Epidermal melanocyte (primary cell): ENCODE results near the gene POC1A.
A peak's percentile ranks its signal among the peaks of the same experiment; 100 is the strongest.

ENCODE experiments used
- DNase-seq: peaks from one replicate; pipeline ENCODE4 v3.0.0; 2011; ENCODE audit warnings: low spot score; ENCODE audit not compliant: insufficient read length

Gene POC1A

DNA sequence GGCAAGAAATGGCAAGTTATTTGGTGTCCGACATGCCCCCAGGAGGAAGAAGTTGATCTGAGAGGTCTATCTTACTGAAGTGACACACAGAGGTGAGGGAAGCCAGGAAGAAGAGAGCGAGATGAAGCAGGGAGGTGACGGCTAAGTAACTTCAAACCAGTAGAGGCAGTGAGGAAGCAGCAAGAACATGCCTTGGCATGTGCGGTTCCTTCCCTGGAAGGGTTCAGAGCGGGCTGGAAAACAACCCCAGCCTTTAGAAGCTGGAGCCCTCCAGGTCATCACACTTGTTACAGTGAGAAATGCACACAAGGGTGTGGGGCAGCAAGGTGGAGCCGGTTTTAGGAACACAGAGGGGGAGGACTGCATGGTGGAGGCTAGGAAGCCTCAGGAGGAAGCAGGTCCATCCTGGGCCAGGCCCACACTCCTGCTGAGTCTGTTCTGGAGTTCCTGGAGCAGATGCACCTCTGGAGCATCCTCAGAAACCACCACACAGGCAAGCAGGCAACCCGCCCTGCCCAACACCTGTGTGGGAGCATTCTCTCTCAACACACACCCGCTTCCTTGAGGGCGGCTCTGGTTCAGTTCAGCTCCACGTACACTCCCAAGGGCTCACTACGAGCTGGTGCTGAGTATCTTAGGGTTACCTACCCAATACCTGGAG lies 47.1 kb downstream of the POC1A start:
- DNase-seq, result no peak

GRCh38 chr3:52104684-52105640 lies 49.3 kb downstream of the POC1A start:
- no peak for DNase-seq

DNA sequence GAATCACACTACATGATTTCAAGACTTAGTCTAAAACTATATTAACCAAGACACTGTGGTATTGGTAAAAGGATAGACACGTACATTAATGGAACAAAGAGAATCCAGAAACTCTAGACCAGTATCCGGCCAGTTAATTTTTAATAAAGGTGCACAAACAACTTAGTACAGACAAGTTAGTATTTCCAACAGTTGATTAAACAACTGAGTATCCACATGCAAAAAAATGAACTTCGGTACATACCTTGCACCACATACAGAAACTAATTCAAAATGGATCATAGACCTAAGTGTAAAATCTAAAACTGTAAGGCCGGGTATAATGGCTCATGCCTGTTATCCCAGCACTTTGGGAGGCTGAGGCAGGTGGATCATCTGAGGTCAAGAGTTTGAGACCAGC lies 51.3 kb downstream of the POC1A start:
- no peak for DNase-seq

DNA sequence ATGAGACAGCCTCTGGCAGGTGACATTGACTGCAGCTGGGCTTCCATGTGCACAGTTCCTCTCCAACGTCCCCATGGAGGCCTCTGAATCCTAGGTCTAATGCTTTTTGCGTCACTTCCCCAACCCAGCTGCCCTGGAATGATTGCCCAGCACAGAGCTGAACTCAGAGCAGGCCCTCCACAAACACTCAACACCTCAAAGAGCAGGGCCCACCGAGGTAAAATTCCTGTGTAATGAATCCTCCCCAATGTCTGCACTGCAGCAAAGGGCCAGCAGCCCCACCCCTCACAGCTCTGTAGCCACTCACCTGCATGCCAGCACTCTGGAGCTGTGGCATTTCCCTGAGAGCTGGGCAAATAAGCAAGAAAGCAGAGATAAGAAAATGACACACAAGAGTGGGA lies 55.2 kb downstream of the POC1A start:
- no peak for DNase-seq

DNA sequence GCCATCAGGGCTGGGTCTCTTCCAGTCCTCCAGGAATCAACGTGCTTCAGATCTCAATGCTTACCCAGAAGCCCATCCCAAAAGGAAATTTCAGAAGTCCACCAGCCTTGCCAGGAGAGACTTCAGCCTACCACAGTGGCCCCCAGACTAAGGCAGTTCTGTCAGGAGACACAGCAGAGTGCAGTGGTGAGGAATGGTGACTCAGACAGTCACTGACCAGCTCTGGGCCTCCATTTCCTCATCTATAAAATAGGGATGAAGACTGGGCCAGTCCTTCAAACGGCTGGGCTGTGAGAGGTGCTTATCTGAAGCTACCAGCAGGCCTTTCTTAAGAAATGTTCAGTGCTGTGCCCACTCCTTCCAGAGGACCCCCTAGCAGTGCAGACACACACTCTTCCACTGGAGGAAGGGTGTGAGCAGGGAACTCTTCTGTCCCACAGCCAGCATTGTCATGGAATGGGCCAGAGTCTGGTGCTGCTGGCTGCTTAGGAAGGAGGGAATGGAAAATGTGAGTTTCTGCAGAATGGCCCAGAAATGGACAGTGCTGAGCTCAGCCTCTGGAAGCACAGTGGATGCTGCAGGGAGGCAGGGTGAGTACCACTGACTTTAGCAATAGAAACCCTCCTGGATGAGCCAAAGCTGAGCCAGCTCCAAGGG lies 56.2 kb downstream of the POC1A start:
- no peak for DNase-seq

DNA sequence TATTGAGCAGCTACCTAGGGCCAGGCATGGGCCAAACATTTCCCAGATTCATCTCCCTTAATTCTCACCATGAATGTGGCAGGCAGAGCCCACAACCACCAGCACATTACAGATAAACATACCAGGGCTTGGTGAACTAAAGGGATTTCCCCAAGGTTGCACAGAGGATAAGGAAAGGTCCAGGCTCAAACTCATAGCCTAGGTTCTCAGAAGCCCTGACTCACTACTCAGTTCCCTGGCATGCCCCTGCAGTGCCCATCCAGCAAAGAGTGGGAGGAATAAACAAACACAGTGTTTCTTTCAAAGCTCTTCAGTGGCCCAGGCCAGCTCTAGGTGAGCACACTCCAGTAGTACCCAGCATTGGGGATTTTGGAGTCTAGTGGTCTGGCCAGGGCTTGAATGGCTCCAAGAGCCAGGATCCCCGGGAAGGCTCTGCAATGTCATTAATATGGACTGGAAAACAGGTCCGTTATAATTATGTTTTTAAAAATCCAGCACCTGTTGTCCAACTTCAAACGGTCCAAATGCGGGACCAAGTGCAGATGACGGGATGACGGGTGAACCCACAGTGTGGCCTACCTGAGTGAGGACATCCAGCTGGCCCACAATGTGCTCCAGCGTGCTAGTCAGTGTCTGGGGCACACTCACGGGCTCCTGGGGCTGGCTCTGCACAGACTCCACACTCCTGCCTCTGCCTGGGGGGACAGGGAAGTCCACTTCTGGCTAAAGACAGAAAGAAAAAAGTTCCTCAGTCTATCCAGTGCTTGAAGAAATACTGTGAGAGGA lies 58.0 kb downstream of the POC1A start:
- DNase-seq, result no peak

- DNase-seq, result no peak
Measured at GRCh38 chr3:52094571-52095485, 59.4 kb downstream of the POC1A start.

DNA sequence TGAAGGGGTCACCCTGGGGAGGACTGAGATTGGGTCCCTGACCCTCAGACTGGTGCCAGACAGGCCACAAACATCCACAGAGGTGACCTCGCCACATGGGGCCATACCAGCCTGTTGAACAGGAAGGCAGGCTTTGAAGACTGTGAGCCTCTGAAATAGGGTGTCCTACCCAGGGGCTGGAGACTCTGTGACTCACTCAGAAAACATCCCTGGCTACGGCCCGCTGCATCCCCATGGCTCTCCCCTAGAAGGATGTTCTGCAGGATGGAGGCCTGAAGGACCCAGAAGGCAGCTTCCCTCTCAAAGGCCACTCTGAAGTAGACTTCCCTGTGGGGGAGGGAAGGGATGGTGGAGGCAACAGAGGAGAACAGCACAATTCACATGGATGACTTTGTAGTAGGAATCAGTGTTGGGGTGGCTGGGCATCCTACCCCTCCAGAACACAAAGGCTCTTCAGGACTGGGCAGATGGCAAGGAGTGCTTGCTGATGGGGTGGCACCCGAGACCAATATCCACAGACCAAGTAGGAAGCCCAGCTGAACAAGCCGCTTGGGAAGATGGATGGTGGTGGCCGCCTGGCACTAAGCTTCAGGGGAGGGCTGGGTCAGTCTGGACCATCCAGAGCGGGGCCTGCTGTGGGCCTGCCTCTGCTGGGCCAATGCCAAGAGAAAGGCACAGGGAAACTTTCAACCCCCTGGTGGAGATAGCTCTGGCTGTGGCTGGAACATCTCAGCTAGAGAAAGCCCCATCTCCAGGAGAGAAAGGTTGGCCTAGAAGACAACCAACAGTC lies 60.3 kb downstream of the POC1A start:
- DNase-seq, result no peak

GRCh38 chr3:52092891-52093290 lies 61.3 kb downstream of the POC1A start:
- DNase-seq, result no peak

GRCh38 chr3:52092271-52092660 lies 62.0 kb downstream of the POC1A start:
- DNase-seq, result no peak

DNA sequence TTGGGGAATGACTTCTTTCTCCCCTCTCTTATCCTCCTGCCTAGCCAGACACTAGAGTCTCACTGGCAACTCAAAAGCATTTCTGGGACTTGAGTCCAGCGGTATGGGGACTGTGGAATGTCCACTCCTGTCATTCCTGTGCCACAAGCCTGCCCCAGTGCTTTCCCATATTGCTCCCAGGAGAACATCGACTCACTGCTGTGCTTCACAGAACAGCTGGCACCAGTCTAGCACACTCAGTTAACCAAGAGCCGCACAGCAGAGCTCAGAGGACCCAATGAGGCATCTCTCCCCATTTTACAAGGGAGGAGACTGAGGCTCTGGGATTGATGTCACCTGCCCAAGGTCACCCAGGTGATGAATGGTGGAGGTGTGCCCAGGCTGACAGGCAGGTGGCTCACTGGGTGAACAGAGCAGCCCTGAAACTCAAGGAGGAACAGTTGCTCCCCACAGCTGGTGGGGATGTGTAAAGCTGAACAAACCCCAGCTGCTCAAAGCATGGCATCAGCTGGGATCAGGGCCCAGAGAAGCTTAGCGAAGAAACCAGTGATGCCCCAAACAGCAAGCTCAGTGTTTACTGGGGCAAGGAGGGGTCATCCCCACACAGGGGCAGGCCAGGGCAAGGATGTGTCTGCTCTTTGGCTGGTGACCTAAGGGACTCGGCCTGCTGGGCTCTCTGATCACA lies 62.5 kb downstream of the POC1A start:
- no peak for DNase-seq

DNA sequence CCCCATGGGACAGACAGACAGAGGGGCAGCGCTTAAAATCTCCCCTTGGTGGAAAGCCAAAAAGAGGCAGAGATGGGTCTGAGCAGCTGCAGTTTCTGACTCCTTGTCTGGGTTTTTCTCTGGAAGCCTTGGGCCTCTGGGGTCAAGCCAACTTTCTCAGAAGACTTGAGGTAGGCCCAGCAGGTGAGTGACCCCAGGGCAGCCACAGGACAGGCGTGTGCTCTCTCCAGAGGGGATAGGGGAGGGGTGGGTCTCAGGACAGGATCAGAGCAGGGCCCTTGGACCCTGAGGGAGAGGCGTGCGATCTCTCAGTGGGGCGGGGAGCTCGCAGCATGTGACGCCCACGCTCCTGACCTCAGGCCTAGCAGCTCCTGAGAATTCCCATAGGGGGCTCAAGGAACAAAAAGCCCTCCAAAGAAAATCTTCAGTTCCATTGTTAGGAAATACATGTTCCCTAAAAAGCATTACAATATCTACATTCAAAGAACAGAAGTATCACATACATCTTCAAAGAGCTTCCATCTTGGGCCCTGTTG lies 63.2 kb downstream of the POC1A start:
- DNase-seq, result no peak

- peak; percentile 58 for DNase-seq
Measured at GRCh38 chr3:52090131-52090932, 63.9 kb downstream of the POC1A start.

GRCh38 chr3:52089691-52090090 lies 64.5 kb downstream of the POC1A start:
- no peak for DNase-seq

DNA sequence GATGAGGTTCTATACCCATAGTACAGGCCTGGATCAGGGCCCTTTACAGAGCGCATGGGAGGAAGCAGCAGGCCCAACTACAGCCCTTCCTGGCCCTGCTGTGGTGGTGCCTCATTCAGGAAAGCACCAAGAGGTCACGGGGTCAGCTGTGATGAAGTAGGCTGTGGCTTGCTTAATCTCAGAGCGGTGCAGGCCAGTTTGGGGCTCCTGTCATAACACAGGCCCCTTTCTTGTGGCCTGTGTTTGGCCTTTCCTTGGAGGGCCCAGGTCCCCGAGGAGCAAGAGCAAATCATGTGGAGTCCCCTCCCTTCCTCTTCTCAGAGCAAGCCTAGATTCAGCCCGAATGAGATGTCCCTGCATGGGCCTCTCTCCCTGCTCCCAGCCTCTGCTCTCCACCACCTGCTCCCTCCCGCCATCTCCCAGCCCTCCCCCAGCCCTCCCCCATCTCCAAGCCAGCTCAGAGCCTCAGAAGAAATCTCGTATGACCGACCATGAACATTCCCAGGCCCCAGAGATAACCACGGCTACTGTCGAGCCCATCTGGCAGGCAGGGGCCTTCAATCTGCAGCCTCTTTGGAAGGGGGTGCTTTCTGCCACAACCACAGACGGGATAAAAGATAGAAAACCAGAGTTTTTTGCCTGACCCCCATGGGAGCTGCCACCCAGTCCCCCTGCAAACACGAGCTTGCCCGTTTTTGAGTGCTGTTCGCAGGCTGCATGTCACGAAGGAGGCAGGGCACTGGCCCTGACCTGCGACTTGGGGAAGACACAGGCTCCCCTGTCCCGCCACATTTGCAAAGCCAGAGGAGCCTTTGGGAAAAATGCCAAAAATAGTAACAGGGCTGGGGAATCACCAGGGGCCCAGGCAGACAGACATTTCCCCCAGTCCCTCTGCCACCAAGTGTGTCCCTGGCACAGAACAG lies 65.5 kb downstream of the POC1A start:
- DNase-seq, result no peak

- DNase-seq, result no peak
Measured at GRCh38 chr3:52087731-52088130, 66.5 kb downstream of the POC1A start.
